ENCODE measurements around the gene NKTR.

GRCh38 chr3:42649783-42650182, 49.3 kb downstream of the NKTR start:
- TF ChIP-seq REST (IDR thresholded peaks at IDR 0.05; ENCODE audit: low read depth, low read length), result no peak
- no peak for TF ChIP-seq JUND (IDR thresholded peaks at IDR 0.05)
- no peak for TF ChIP-seq TEAD4 (IDR thresholded peaks at IDR 0.05; ENCODE audit: borderline replicate concordance, insufficient read depth)
- TF ChIP-seq MAX (IDR thresholded peaks at IDR 0.05; ENCODE audit: low read depth), result no peak
- TF ChIP-seq CTCF (IDR thresholded peaks at IDR 0.05), result no peak
- no peak for TF ChIP-seq USF1 (IDR thresholded peaks at IDR 0.05; ENCODE audit: borderline replicate concordance, low read depth)
- no peak for TF ChIP-seq USF2 (IDR thresholded peaks at IDR 0.05; ENCODE audit: borderline replicate concordance, low read depth, low read length)
- no peak for TF ChIP-seq SMC3 (IDR thresholded peaks at IDR 0.05; ENCODE audit: low read depth, low read length)
- no peak for TF ChIP-seq EZH2phosphoT487 (IDR thresholded peaks at IDR 0.05; ENCODE audit: borderline replicate concordance, low read depth)
- no peak for TF ChIP-seq GATA2 (CRISPR knock-in tag; IDR thresholded peaks at IDR 0.05)
- no peak for TF ChIP-seq ZBTB33 (IDR thresholded peaks at IDR 0.05; ENCODE audit: borderline replicate concordance, low read depth)
- TF ChIP-seq EP300 (IDR thresholded peaks at IDR 0.05; ENCODE audit: borderline replicate concordance in 1 of 2, low read depth in 1 of 2, low read length in 1 of 2), result no peak
